ENCODE data around the gene USP48. TPM values are rescaled to one million over a fixed set of nuclear protein-coding genes. Genes with fewer than 3 reads are reported as not detected.

The USP48 gene
- total and polyA plus RNA-seq, 2 of the 13 experiments (the other 11 are each of a cell fraction or from before 2014, with no cell fraction given) = 30.4 to 30.7 TPM

DNA sequence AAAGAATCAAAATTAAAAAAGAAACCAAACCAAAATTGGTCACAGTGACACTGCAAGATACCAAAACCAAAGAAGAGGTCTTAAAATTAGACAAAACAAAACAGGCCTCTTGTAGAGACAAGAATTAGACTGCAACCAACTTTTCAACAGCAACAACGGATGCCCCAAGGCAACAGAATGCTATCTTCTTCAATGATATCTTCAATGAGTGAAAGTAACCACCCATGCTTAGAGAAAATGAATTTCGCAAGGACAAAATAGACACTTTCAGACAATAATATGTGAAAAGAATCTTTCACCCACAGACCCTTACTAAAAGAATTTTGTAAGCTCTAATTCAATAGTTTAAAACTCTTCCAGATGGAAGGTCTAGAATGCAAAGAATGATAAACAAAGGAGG is 41.7 kb downstream of the USP48 start:
- H3K4me2 ChIP-seq (ENCODE audit: low read depth, low read length) = no peak overlapping the region
- peaks cover 14% of the 10 kb centered on the region for H3K4me1 ChIP-seq (ENCODE audit: insufficient read depth, low read length)
- no peak for FAIRE-seq
- no peak overlapping the region for H3K9ac ChIP-seq (ENCODE audit: insufficient read depth, low read depth, low read length)
- in situ Hi-C loops (cut with HindIII; ENCODE audit: extremely low pct_ligation_motif_present, low pct_unique_long_range_greater_than_20kb) = no loop called here
- TF ChIP-seq ZNF841 (CRISPR knock-in tag; IDR thresholded peaks at IDR 0.05; ENCODE audit: borderline replicate concordance) (no peak), PCBP1 (IDR thresholded peaks at IDR 0.05; ENCODE audit: borderline replicate concordance, low read depth, low read length) (no peak), MTERF4 (CRISPR knock-in tag; IDR thresholded peaks at IDR 0.05) (no peak), RERE (CRISPR knock-in tag; IDR thresholded peaks at IDR 0.05; ENCODE audit: low read depth) (no peak)
- TF ChIP-seq, protein P1, sequence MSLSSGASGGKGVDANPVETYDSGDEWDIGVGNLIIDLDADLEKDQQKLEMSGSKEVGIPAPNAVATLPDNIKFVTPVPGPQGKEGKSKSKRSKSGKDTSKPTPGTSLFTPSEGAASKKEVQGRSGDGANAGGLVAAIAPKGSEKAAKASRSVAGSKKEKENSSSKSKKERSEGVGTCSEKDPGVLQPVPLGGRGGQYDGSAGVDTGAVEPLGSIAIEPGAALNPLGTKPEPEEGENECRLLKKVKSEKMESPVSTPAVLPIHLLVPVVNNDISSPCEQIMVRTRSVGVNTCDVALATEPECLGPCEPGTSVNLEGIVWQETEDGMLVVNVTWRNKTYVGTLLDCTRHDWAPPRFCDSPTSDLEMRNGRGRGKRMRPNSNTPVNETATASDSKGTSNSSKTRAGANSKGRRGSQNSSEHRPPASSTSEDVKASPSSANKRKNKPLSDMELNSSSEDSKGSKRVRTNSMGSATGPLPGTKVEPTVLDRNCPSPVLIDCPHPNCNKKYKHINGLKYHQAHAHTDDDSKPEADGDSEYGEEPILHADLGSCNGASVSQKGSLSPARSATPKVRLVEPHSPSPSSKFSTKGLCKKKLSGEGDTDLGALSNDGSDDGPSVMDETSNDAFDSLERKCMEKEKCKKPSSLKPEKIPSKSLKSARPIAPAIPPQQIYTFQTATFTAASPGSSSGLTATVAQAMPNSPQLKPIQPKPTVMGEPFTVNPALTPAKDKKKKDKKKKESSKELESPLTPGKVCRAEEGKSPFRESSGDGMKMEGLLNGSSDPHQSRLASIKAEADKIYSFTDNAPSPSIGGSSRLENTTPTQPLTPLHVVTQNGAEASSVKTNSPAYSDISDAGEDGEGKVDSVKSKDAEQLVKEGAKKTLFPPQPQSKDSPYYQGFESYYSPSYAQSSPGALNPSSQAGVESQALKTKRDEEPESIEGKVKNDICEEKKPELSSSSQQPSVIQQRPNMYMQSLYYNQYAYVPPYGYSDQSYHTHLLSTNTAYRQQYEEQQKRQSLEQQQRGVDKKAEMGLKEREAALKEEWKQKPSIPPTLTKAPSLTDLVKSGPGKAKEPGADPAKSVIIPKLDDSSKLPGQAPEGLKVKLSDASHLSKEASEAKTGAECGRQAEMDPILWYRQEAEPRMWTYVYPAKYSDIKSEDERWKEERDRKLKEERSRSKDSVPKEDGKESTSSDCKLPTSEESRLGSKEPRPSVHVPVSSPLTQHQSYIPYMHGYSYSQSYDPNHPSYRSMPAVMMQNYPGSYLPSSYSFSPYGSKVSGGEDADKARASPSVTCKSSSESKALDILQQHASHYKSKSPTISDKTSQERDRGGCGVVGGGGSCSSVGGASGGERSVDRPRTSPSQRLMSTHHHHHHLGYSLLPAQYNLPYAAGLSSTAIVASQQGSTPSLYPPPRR (CRISPR knock-in tag; IDR thresholded peaks at IDR 0.05; ENCODE audit: borderline replicate concordance) = no peak
- no TSS peak for BruUV-seq (replicated peaks)
- no peak for ATAC-seq
- DNase-seq (ENCODE audit: low spot score) = no peak
- no peaks in the 10 kb centered on the region for H3K27me3 ChIP-seq (ENCODE audit: control insufficient read depth in 1 of 2, insufficient read depth in 2 of 2, low read length in 2 of 2)
- intact Hi-C loops (cut with micrococcal nuclease; ENCODE audit: unreplicated experiment) = no loop called here
- no peaks in the 10 kb centered on the region for H3K9me3 ChIP-seq (ENCODE audit: low read length)
- H3K4me3 ChIP-seq (replicated peaks in 1 of 3; ENCODE audit: insufficient read depth in 1 of 3, low read depth in 2 of 3, low read length in 3 of 3) = no peak overlapping the region
- 98% methylated on average over 2 of the region's 2 CpGs for WGBS (ENCODE audit: low lambda C conversion rate)
- H2AFZ ChIP-seq (ENCODE audit: low read length) = no peak overlapping the region
- POLR2A ChIA-PET = no interaction called here
- peaks cover 0 to 18% of the 10 kb centered on the region in 2 experiments; a peak in 4 of 5 replicates for H3K36me3 ChIP-seq (replicated peaks in 1 of 2; ENCODE audit: control insufficient read depth in 1 of 2, insufficient read depth in 2 of 2, low read length in 2 of 2)
- no peaks in the 10 kb centered on the region for H4K20me1 ChIP-seq (ENCODE audit: insufficient read depth, low read length)
- CTCF ChIA-PET (ENCODE audit: low intra/inter-chr PET ratio, low total read pairs) = no interaction called here
- H3K27ac ChIP-seq (ENCODE audit: extremely low read length, insufficient read depth, low read length) = no peak overlapping the region
- no peaks in the 10 kb centered on the region for H3K79me2 ChIP-seq (ENCODE audit: insufficient read depth, low read length)
